ENCODE results near the gene WDR27.

WDR27 gene

GRCh38 chr6:169719117-169719516 lies 17.3 kb upstream of the WDR27 start:
- H3K9ac ChIP-seq (ENCODE audit: low read length) = no peak overlapping the region
- no peak for TF ChIP-seq EZH2 (IDR thresholded peaks at IDR 0.05; ENCODE audit: borderline replicate concordance, low read length)
- no peak for TF ChIP-seq CTCF (IDR thresholded peaks at IDR 0.05; ENCODE audit: low read length)
- peaks cover 18% of the 10 kb centered on the region for H3K4me1 ChIP-seq (ENCODE audit: insufficient read depth, low read length, severe bottlenecking)
- peaks cover 53% of the 10 kb centered on the region for H3K36me3 ChIP-seq (ENCODE audit: insufficient read depth, low read length)
- H3K9me3 ChIP-seq (ENCODE audit: low read length) = no peaks in the 10 kb centered on the region
- no peak overlapping the region for H2AFZ ChIP-seq (ENCODE audit: low read length)
- no peaks in the 10 kb centered on the region for H3F3A ChIP-seq (ENCODE audit: insufficient read depth, low read length)
- H3K4me3 ChIP-seq (ENCODE audit: low read depth, low read length, poor library complexity, severe bottlenecking) = no peak overlapping the region
- H3K27ac ChIP-seq (ENCODE audit: low read depth, low read length, poor library complexity, severe bottlenecking) = no peak overlapping the region
- no peaks in the 10 kb centered on the region for H3K27me3 ChIP-seq (ENCODE audit: insufficient read depth, low read length)
- no peaks in the 10 kb centered on the region for H4K20me1 ChIP-seq (ENCODE audit: insufficient read depth, low read length)
- peaks cover 44% of the 10 kb centered on the region for H3K79me2 ChIP-seq (ENCODE audit: insufficient read depth, low read length)
- no peak overlapping the region for H3K4me2 ChIP-seq (ENCODE audit: low read length)
- H3K9me2 ChIP-seq (ENCODE audit: low read depth, low read length) = no peaks in the 10 kb centered on the region

- 0 out of 2 replicates have a peak, but pooled peaks cover 3% of the 10 kb centered on the region for H3F3A ChIP-seq (ENCODE audit: insufficient read depth, low read length)
- peaks cover 79% of the 10 kb centered on the region for H3K36me3 ChIP-seq (ENCODE audit: insufficient read depth, low read length)
- no peak overlapping the region for H3K4me3 ChIP-seq (ENCODE audit: low read depth, low read length, poor library complexity, severe bottlenecking)
- H3K9ac ChIP-seq (ENCODE audit: low read length) = no peak overlapping the region
- peaks cover 6% of the 10 kb centered on the region for H3K4me1 ChIP-seq (ENCODE audit: insufficient read depth, low read length, severe bottlenecking)
- H3K79me2 ChIP-seq (ENCODE audit: insufficient read depth, low read length) = peaks cover 9% of the 10 kb centered on the region
- no peaks in the 10 kb centered on the region for H4K20me1 ChIP-seq (ENCODE audit: insufficient read depth, low read length)
- TF ChIP-seq EZH2 (IDR thresholded peaks at IDR 0.05; ENCODE audit: borderline replicate concordance, low read length) (no peak), CTCF (IDR thresholded peaks at IDR 0.05; ENCODE audit: low read length) (no peak)
- H3K4me2 ChIP-seq (ENCODE audit: low read length) = no peak overlapping the region
- H2AFZ ChIP-seq (ENCODE audit: low read length) = no peak overlapping the region
- no peaks in the 10 kb centered on the region for H3K9me3 ChIP-seq (ENCODE audit: low read length)
- H3K27ac ChIP-seq (ENCODE audit: low read depth, low read length, poor library complexity, severe bottlenecking) = no peak overlapping the region
- no peaks in the 10 kb centered on the region for H3K9me2 ChIP-seq (ENCODE audit: low read depth, low read length)
- no peaks in the 10 kb centered on the region for H3K27me3 ChIP-seq (ENCODE audit: insufficient read depth, low read length)
Observed at GRCh38 chr6:169714595-169714994, 12.8 kb upstream of the WDR27 start.

- no peaks in the 10 kb centered on the region for H3K9me2 ChIP-seq (ENCODE audit: low read depth, low read length)
- TF ChIP-seq CTCF (IDR thresholded peaks at IDR 0.05; ENCODE audit: low read length) = no peak
- TF ChIP-seq EZH2 (IDR thresholded peaks at IDR 0.05; ENCODE audit: borderline replicate concordance, low read length) = no peak
- peaks cover 5% of the 10 kb centered on the region for H3K79me2 ChIP-seq (ENCODE audit: insufficient read depth, low read length)
- H3K4me2 ChIP-seq (ENCODE audit: low read length) = no peak overlapping the region
- no peaks in the 10 kb centered on the region for H3K27me3 ChIP-seq (ENCODE audit: insufficient read depth, low read length)
- peaks cover 81% of the 10 kb centered on the region for H3K36me3 ChIP-seq (ENCODE audit: insufficient read depth, low read length)
- no peak overlapping the region for H3K4me3 ChIP-seq (ENCODE audit: low read depth, low read length, poor library complexity, severe bottlenecking)
- H3K9me3 ChIP-seq (ENCODE audit: low read length) = no peaks in the 10 kb centered on the region
- 0 out of 2 replicates have a peak, but pooled peaks cover 3% of the 10 kb centered on the region for H3F3A ChIP-seq (ENCODE audit: insufficient read depth, low read length)
- no peak overlapping the region for H3K9ac ChIP-seq (ENCODE audit: low read length)
- H3K27ac ChIP-seq (ENCODE audit: low read depth, low read length, poor library complexity, severe bottlenecking) = no peak overlapping the region
- no peak overlapping the region for H2AFZ ChIP-seq (ENCODE audit: low read length)
- no peaks in the 10 kb centered on the region for H4K20me1 ChIP-seq (ENCODE audit: insufficient read depth, low read length)
- H3K4me1 ChIP-seq (ENCODE audit: insufficient read depth, low read length, severe bottlenecking) = peaks cover 10% of the 10 kb centered on the region
Observed at GRCh38 chr6:169714178-169714577, 12.3 kb upstream of the WDR27 start.
